GM18861 (cell line): ENCODE data around the gene SIGLEC14.
"Not testable (repeated sequence)": the region's sequence is repeated elsewhere in the genome, so short reads cannot be mapped to it uniquely, and the experiment has no call there.

Source experiments
- ATAC-seq: cut with Tn5 transposase; IDR thresholded peaks from one replicate; pipeline ENCODE4 v1.9.1; 2021; ENCODE audit not compliant: unreplicated experiment

SIGLEC14 gene

GRCh38 chr19:51646730-51647129 is at the start of gene SIGLEC14:
SIGLEC14 (minus strand) TSS chr19:51646825; CDS start chr19:51646759, 66 bp downstream.
- not testable (repeated sequence) for ATAC-seq

GRCh38 chr19:51695702-51696315 is 49.2 kb upstream of the SIGLEC14 start:
- ATAC-seq, result no peak

- ATAC-seq, result no peak
Observed at GRCh38 chr19:51695088-51695487, 48.5 kb upstream of the SIGLEC14 start.

GRCh38 chr19:51694318-51695085 is 47.9 kb upstream of the SIGLEC14 start:
- no peak for ATAC-seq

GRCh38 chr19:51693819-51694218 is 47.2 kb upstream of the SIGLEC14 start:
- ATAC-seq, result no peak

GRCh38 chr19:51693260-51693659 is 46.6 kb upstream of the SIGLEC14 start, which contains the start of gene SPACA6:
SPACA6 (plus strand) TSS chr19:51693330; CDS start chr19:51693527, 197 bp downstream.
- no peak for ATAC-seq

GRCh38 chr19:51692468-51692867 is 45.8 kb upstream of the SIGLEC14 start:
- ATAC-seq, result no peak

GRCh38 chr19:51691584-51692428 is 45.2 kb upstream of the SIGLEC14 start:
- ATAC-seq, result no peak

- ATAC-seq, result no peak
Observed at GRCh38 chr19:51691074-51691583, 44.5 kb upstream of the SIGLEC14 start.

GRCh38 chr19:51690454-51691073 is 43.9 kb upstream of the SIGLEC14 start:
- no peak for ATAC-seq

- no peak for ATAC-seq
Observed at GRCh38 chr19:51689751-51690453, 43.3 kb upstream of the SIGLEC14 start.

GRCh38 chr19:51688671-51689571 is 42.3 kb upstream of the SIGLEC14 start:
- ATAC-seq, result no peak

- no peak for ATAC-seq
Observed at GRCh38 chr19:51687791-51688670, 41.4 kb upstream of the SIGLEC14 start.

- no peak for ATAC-seq
Observed at GRCh38 chr19:51686171-51686570, 39.5 kb upstream of the SIGLEC14 start.

- no peak for ATAC-seq
Observed at GRCh38 chr19:51681286-51681941, 34.8 kb upstream of the SIGLEC14 start.

GRCh38 chr19:51680474-51680873 is 33.8 kb upstream of the SIGLEC14 start:
- ATAC-seq, result no peak

GRCh38 chr19:51676566-51677083 is 30.0 kb upstream of the SIGLEC14 start:
- no peak for ATAC-seq
